GM13976 (cell line): ENCODE data around the gene SLC6A6.

ENCODE experiments used
- DNase-seq: peaks from one replicate; pipeline ENCODE4 v3.0.0; 2012; ENCODE audit warnings: low spot score
- CTCF ChIP-seq: IDR thresholded peaks from 2 replicates; pipeline ENCODE4 v1.5.1; 2012; ENCODE audit warnings: borderline replicate concordance, mild to moderate bottlenecking; ENCODE audit not compliant: insufficient read depth; ENCODE audit errors: extremely low read depth, missing control alignments, control extremely low read depth
- in situ Hi-C: fragments of 300-500 bp; cut with MboI; formaldehyde crosslinking; loops from one replicate; pipeline ENCODE4 v1.12.0; 2022; ENCODE audit warnings: low sequenced_read_pairs, mixed read lengths, inconsistent platforms; ENCODE audit not compliant: unreplicated experiment

Gene SLC6A6

GRCh38 chr3:14507757-14508504, 105.5 kb downstream of the SLC6A6 start:
- no peak for DNase-seq
- no peak for TF ChIP-seq CTCF
- in situ Hi-C loops: no loop called here

GRCh38 chr3:14508505-14508819, 106.1 kb downstream of the SLC6A6 start:
- in situ Hi-C loops: no loop called here
- no peak for TF ChIP-seq CTCF

GRCh38 chr3:14508966-14509795, 106.8 kb downstream of the SLC6A6 start:
- DNase-seq: peak; percentile 91
- peak; percentile 90 for TF ChIP-seq CTCF
- in situ Hi-C loops: no loop called here

More at GRCh38 chr3:14508505-14508819, 106.1 kb downstream of the SLC6A6 start:
- DNase-seq: no peak

GRCh38 chr3:14509796-14510100, 107.3 kb downstream of the SLC6A6 start:
- in situ Hi-C loops: no loop called here
- TF ChIP-seq CTCF: no peak
- no peak for DNase-seq

- no peak for TF ChIP-seq CTCF
- in situ Hi-C loops: no loop called here
- DNase-seq: no peak
Measured at GRCh38 chr3:14510838-14511622, 108.6 kb downstream of the SLC6A6 start.

GRCh38 chr3:14511623-14512280, 109.3 kb downstream of the SLC6A6 start:
- no peak for TF ChIP-seq CTCF
- no peak for DNase-seq
- in situ Hi-C loops: no loop called here
